Left ventricle myocardium inferior (tissue), 1 donor: Measurements from ENCODE around the gene PFDN2. TPM values are rescaled to one million over a fixed set of nuclear protein-coding genes. Genes with fewer than 3 reads are reported as not detected.
A peak's percentile ranks its signal among the peaks of the same experiment; 100 is the strongest.
"Not testable (repeated sequence)": the region's sequence is repeated elsewhere in the genome, so short reads cannot be mapped to it uniquely, and the experiment has no call there.

Source experiments
- DNase-seq: peaks from one replicate; pipeline ENCODE4 v3.0.0-alpha.2; 2020
- H3K27ac ChIP-seq: fragments of 200-600 bp; replicated peaks from 2 replicates; pipeline ENCODE4 v1.8.0; 2021
- H3K27me3 ChIP-seq: fragments of 200-600 bp; 2 replicates; pipeline ENCODE4 v1.8.0; 2021; ENCODE audit warnings: low read depth
- H3K36me3 ChIP-seq: fragments of 200-600 bp; 2 replicates; pipeline ENCODE4 v1.8.0; 2021
- H3K4me1 ChIP-seq: fragments of 200-600 bp; 2 replicates; pipeline ENCODE4 v1.8.0; 2021
- H3K4me3 ChIP-seq: fragments of 200-600 bp; 2 replicates; pipeline ENCODE4 v1.8.0; 2021; ENCODE audit warnings: mild to moderate bottlenecking, moderate library complexity
- H3K9me3 ChIP-seq: fragments of 200-600 bp; replicated peaks from 2 replicates; pipeline ENCODE4 v1.8.0; 2021
- CTCF ChIP-seq: fragments of 200-600 bp; IDR thresholded peaks from 2 replicates; pipeline ENCODE4 v1.8.0; 2021; ENCODE audit warnings: antibody characterized with exemption, mild to moderate bottlenecking, borderline replicate concordance
- intact Hi-C: fragments of 100-400 bp; cut with micrococcal nuclease; formaldehyde crosslinking; loops from one replicate; pipeline ENCODE4 v1.11.0; 2022
- total RNA-seq: library from RNA; stranded (reverse); fragmentation: NEBNext Ultra II Directional; extraction: Animal tissue kit (Norgen Biotek cat#: 25700); gene quantifications from one replicate; pipeline ENCODE4 v1.2.1, GENCODE V29; 2021
- donor health status: DM: no; HTN: yes; CAD: no; lungs with severe emphysema.

Gene PFDN2
- total RNA-seq, 1 donor from 2014 or later: 62.5 TPM

- no peaks in the 10 kb centered on the region for H3K36me3 ChIP-seq
- no peaks in the 10 kb centered on the region for H3K9me3 ChIP-seq
- DNase-seq: no peak
- no peaks in the 10 kb centered on the region for H3K4me1 ChIP-seq
- intact Hi-C loops: no loop called here
- no peak overlapping the region for H3K4me3 ChIP-seq
- TF ChIP-seq CTCF: no peak
- H3K27me3 ChIP-seq: peaks cover 13% of the 10 kb centered on the region
- H3K27ac ChIP-seq: no peak overlapping the region
These were observed 47.1 kb downstream of the PFDN2 start for GRCh38 chr1:161070761-161071160.

- H3K27me3 ChIP-seq: peaks cover 22% of the 10 kb centered on the region
- DNase-seq: peak; percentile 62
- peak within 1 kb of the TSS; percentile 49 for H3K4me3 ChIP-seq
- no peaks in the 10 kb centered on the region for H3K4me1 ChIP-seq
- H3K9me3 ChIP-seq: no peaks in the 10 kb centered on the region
- H3K27ac ChIP-seq: peak within 1 kb of the TSS; percentile 66
- no peak for TF ChIP-seq CTCF
- no peaks in the 10 kb centered on the region for H3K36me3 ChIP-seq
- intact Hi-C loops: no loop called here
These were observed 48.0 kb downstream of the PFDN2 start, which contains the start of gene ARHGAP30 for GRCh38 chr1:161069731-161070270. Gene ARHGAP30, minus strand, starts transcription at chr1:161069891. Its CDS starts 267 bp downstream, at chr1:161069624.

- no peak for DNase-seq
- no peaks in the 10 kb centered on the region for H3K9me3 ChIP-seq
- no peaks in the 10 kb centered on the region for H3K36me3 ChIP-seq
- no peak for TF ChIP-seq CTCF
- H3K27me3 ChIP-seq: peaks cover 28% of the 10 kb centered on the region
- H3K4me3 ChIP-seq: peak overlapping the region; percentile 49
- H3K27ac ChIP-seq: peak overlapping the region; percentile 66
- H3K4me1 ChIP-seq: no peaks in the 10 kb centered on the region
- intact Hi-C loops: no loop called here
These were observed 48.6 kb downstream of the PFDN2 start for GRCh38 chr1:161069241-161069640.

GRCh38 chr1:161068306-161069234, 49.3 kb downstream of the PFDN2 start:
- TF ChIP-seq CTCF: no peak
- Histone ChIP-seq H3K36me3 (no peaks in the 10 kb centered on the region), H3K4me1 (no peaks in the 10 kb centered on the region), H3K9me3 (no peaks in the 10 kb centered on the region), H3K4me3 (peak overlapping the region; percentile 49), H3K27me3 (peaks cover 35% of the 10 kb centered on the region), H3K27ac (peak overlapping the region; percentile 66)
- intact Hi-C loops: no loop called here
- DNase-seq: peak; percentile 70

- Histone ChIP-seq H3K36me3 (no peaks in the 10 kb centered on the region), H3K27ac (no peak overlapping the region), H3K4me1 (no peaks in the 10 kb centered on the region), H3K27me3 (peaks cover 50% of the 10 kb centered on the region), H3K4me3 (no peak overlapping the region), H3K9me3 (no peaks in the 10 kb centered on the region)
- intact Hi-C loops: no loop called here
- DNase-seq: no peak
- TF ChIP-seq CTCF: no peak
These were observed 51.1 kb downstream of the PFDN2 start for GRCh38 chr1:161066694-161067093.

- H3K36me3 ChIP-seq, DNase-seq, intact Hi-C loops, H3K4me1 ChIP-seq, H3K4me3 ChIP-seq, H3K27ac ChIP-seq, H3K9me3 ChIP-seq: not testable (repeated sequence)
- peaks cover 59% of the 10 kb centered on the region for H3K27me3 ChIP-seq
These were observed 52.2 kb downstream of the PFDN2 start for GRCh38 chr1:161065681-161066080.

GRCh38 chr1:161063936-161064335, 53.9 kb downstream of the PFDN2 start:
- DNase-seq, H3K4me1 ChIP-seq, intact Hi-C loops, H3K27ac ChIP-seq, H3K9me3 ChIP-seq, H3K36me3 ChIP-seq, H3K4me3 ChIP-seq: not testable (repeated sequence)
- H3K27me3 ChIP-seq: peaks cover 56% of the 10 kb centered on the region
